ENCODE measurements around the gene OCA2. TPM values are rescaled to one million over a fixed set of nuclear protein-coding genes. Genes with fewer than 3 reads are reported as not detected.

The OCA2 gene
- polyA plus RNA-seq, 1 donor from 2014 or later = 0.97 TPM

DNA sequence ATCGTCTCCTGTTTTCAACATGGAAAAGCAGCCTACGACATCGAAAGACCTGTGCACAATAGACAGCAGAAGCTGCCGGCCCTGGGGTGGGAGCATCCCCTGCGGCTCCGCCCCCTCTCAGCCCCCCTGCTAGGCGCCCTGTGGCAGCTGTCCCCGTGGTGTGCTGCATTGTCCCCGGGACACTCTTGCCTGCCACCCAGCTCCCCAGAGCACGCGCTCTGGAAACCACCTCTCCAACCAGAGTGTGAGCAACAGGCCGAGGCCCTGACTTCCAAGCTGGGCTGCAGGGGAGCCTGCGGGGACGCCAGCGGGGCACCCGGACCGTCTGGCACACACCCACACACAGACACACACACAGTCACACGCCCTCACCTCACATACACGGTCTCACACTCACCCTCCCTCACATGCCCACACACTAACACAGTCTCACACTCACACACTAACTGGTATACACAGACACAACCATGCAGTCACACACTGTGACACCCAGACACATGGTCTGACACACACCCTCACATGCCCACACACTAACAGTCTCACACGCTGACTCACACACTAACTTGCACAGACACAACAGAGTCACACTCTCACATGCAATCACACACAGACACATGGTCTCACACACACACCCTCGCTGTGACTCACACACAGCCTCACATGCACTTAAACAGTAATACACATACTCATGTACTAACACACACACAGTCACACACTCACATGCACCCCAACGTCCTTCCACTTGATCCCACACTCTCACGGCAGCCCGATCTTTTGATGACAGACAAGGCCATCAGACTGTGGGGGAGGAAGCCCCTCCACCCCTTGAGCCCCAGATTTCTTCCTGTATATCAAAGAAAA lies 94.7 kb downstream of the OCA2 start:
- no peak overlapping the region for H3K4me3 ChIP-seq (ENCODE audit: low read length)
- peaks cover 3% of the 10 kb centered on the region for H3K9me2 ChIP-seq (ENCODE audit: insufficient read depth, low read length)
- H2AFZ ChIP-seq (ENCODE audit: low read depth, low read length) = no peak overlapping the region
- H3K36me3 ChIP-seq (ENCODE audit: insufficient read depth, low read length) = no peaks in the 10 kb centered on the region
- no peaks in the 10 kb centered on the region for H4K20me1 ChIP-seq (ENCODE audit: insufficient read depth)
- H3K9ac ChIP-seq (ENCODE audit: low read length) = no peak overlapping the region
- no peak overlapping the region for H3K27ac ChIP-seq (ENCODE audit: low read length)
- no peaks in the 10 kb centered on the region for H3K27me3 ChIP-seq (ENCODE audit: insufficient read depth, low read depth, low read length)
- no peaks in the 10 kb centered on the region for H3K79me2 ChIP-seq (replicated peaks; ENCODE audit: insufficient read depth, low read length)
- no peaks in the 10 kb centered on the region for H3F3A ChIP-seq (ENCODE audit: insufficient read depth, low read length, poor library complexity, severe bottlenecking)
- H3K9me3 ChIP-seq (ENCODE audit: low read length) = no peaks in the 10 kb centered on the region
- TF ChIP-seq RAD21 (conservative IDR thresholded peaks at IDR 0.05) = no peak
- no peak for TF ChIP-seq MXI1 (conservative IDR thresholded peaks at IDR 0.05; ENCODE audit: poor library complexity, severe bottlenecking)
- H3K4me2 ChIP-seq (ENCODE audit: low read length) = no peak overlapping the region

- H3K9me2 ChIP-seq (ENCODE audit: insufficient read depth, low read length) = peaks cover 3% of the 10 kb centered on the region
- no peak overlapping the region for H3K27ac ChIP-seq (ENCODE audit: low read length)
- H3F3A ChIP-seq (ENCODE audit: insufficient read depth, low read length, poor library complexity, severe bottlenecking) = no peaks in the 10 kb centered on the region
- H3K36me3 ChIP-seq (ENCODE audit: insufficient read depth, low read length) = no peaks in the 10 kb centered on the region
- no peaks in the 10 kb centered on the region for H3K79me2 ChIP-seq (replicated peaks; ENCODE audit: insufficient read depth, low read length)
- no peak overlapping the region for H2AFZ ChIP-seq (ENCODE audit: low read depth, low read length)
- H4K20me1 ChIP-seq (ENCODE audit: insufficient read depth) = no peaks in the 10 kb centered on the region
- no peak overlapping the region for H3K9ac ChIP-seq (ENCODE audit: low read length)
- no peak overlapping the region for H3K4me2 ChIP-seq (ENCODE audit: low read length)
- no peaks in the 10 kb centered on the region for H3K27me3 ChIP-seq (ENCODE audit: insufficient read depth, low read depth, low read length)
- no peak overlapping the region for H3K4me3 ChIP-seq (ENCODE audit: low read length)
- H3K9me3 ChIP-seq (ENCODE audit: low read length) = no peaks in the 10 kb centered on the region
- TF ChIP-seq TAF1 (IDR thresholded peaks at IDR 0.05; ENCODE audit: low read depth) = no peak
- TF ChIP-seq EZH2 (IDR thresholded peaks at IDR 0.05; ENCODE audit: borderline replicate concordance, insufficient read depth, low read length, poor library complexity, severe bottlenecking) = no peak
Measured at GRCh38 chr15:28003302-28004037, 95.6 kb downstream of the OCA2 start.

DNA sequence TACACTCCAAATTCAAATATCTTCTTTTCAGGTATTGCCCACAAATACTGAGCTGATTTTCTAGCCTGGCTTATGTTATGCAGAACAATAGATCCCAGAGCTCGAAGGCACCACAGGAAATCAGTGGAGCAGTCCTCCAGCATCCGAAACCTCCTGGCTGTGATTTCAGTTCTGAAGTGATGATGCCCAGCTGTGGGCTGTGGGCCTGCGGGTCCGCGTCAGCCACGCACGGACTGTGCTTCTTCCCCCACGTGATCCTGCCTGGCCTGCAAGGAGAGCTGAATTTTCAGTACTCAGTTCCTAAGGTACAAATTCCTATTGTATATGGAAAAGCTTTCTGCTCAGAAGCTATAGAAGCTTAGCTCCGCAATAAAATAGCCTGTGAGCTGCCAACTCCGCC lies 96.2 kb downstream of the OCA2 start:
- H3K9me2 ChIP-seq (ENCODE audit: insufficient read depth, low read length) = peaks cover 3% of the 10 kb centered on the region

More for the DNA sequence above, 96.2 kb downstream of the OCA2 start:
- H3K4me3 ChIP-seq (ENCODE audit: low read length) = no peak overlapping the region
- H3K27ac ChIP-seq (ENCODE audit: low read length) = no peak overlapping the region
- H4K20me1 ChIP-seq (ENCODE audit: insufficient read depth) = no peaks in the 10 kb centered on the region
- TF ChIP-seq REST (IDR thresholded peaks at IDR 0.05; ENCODE audit: borderline replicate concordance) = no peak
- no peak for TF ChIP-seq RAD21 (conservative IDR thresholded peaks at IDR 0.05)
- TF ChIP-seq EZH2 (IDR thresholded peaks at IDR 0.05; ENCODE audit: borderline replicate concordance, insufficient read depth, low read length, poor library complexity, severe bottlenecking) = no peak
- TF ChIP-seq CTCF (IDR thresholded peaks at IDR 0.05; ENCODE audit: poor library complexity, severe bottlenecking) = no peak
- TF ChIP-seq POLR2AphosphoS5 (IDR thresholded peaks at IDR 0.05) = no peak
- no peak for TF ChIP-seq EP300 (conservative IDR thresholded peaks at IDR 0.05; ENCODE audit: poor library complexity, severe bottlenecking)
- no peak for TF ChIP-seq SMC3 (conservative IDR thresholded peaks at IDR 0.05; ENCODE audit: poor library complexity)
- TF ChIP-seq MXI1 (conservative IDR thresholded peaks at IDR 0.05; ENCODE audit: poor library complexity, severe bottlenecking) = no peak
- no peak for TF ChIP-seq TAF1 (IDR thresholded peaks at IDR 0.05; ENCODE audit: low read depth)
- H3K9me3 ChIP-seq (ENCODE audit: low read length) = no peaks in the 10 kb centered on the region
- H3K27me3 ChIP-seq (ENCODE audit: insufficient read depth, low read depth, low read length) = no peaks in the 10 kb centered on the region
- H3K79me2 ChIP-seq (replicated peaks; ENCODE audit: insufficient read depth, low read length) = no peaks in the 10 kb centered on the region
- H3K36me3 ChIP-seq (ENCODE audit: insufficient read depth, low read length) = no peaks in the 10 kb centered on the region
- no peak overlapping the region for H3K4me2 ChIP-seq (ENCODE audit: low read length)
- no peak overlapping the region for H2AFZ ChIP-seq (ENCODE audit: low read depth, low read length)
- H3K9ac ChIP-seq (ENCODE audit: low read length) = no peak overlapping the region
- no peaks in the 10 kb centered on the region for H3F3A ChIP-seq (ENCODE audit: insufficient read depth, low read length, poor library complexity, severe bottlenecking)

Data from neural cell (in vitro differentiated cells).